NCI-H1105 (cell line): ENCODE measurements around the gene PHKA1.
"Not testable (repeated sequence)": the region's sequence is repeated elsewhere in the genome, so short reads cannot be mapped to it uniquely, and the experiment has no call there.

Experiments
- DNase-seq: peaks from one replicate; lab custom pipeline; 2025; lab: John Stamatoyannopoulos, UW

PHKA1 gene

GRCh38 chrX:72572248-72573157 lies 141.6 kb downstream of the PHKA1 start, which contains the start of gene HDAC8:
HDAC8 (minus strand) TSS chrX:72572843; CDS start chrX:72572761, 82 bp downstream.
- peak; percentile 53 for DNase-seq

- DNase-seq = no peak
Observed at GRCh38 chrX:72569786-72570185, 144.3 kb downstream of the PHKA1 start.

DNA sequence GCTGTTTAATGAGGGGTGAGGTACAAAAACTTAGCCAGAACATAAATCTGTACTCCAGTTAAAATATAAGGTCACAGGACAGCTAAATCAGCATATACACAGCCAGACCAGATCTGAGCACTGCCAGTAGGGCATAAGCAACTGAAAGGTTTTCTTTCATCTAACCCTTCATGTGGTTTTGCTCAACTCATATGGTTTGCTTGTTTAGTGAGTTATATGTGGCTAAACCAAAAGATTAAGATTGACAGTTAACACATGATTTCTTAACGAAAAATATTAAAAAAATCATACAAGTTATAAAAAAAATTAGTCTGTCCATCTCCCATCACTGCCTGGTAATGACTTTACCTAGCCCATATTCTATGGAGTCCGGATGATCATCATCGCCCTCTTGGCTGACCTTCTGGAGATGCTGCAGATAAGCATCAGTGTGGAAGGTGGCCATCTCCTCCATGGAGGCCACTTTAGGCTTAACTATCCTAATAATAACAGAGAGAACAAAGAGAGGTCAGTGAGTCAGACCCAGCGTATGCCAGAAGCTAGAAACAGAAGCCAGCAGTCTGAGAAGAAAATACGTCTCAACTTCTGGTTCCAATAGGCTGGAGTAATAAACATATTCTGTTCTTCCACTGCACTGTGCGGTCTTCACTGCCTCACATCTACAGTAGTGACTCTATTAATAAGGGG lies 145.6 kb downstream of the PHKA1 start:
- DNase-seq = no peak

DNA sequence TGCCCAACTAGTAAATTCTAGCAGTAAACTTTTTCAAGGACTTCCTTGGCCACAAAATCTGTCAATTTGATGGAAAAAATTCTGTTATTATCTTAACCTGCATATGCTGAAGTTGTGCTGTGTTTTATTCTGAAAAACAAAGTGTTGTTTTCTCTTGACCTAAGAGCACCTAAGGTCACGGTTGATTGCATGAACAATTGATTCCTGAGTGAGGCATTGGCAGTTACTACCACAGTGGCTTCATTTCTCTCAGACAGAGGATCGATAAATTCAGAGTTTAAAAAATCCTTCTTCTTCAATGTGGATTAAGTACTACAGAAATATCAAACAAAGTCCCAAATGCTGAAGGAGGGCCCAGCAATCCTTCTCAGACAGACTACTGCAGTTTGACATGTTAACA lies 147.7 kb downstream of the PHKA1 start:
- DNase-seq = no peak

DNA sequence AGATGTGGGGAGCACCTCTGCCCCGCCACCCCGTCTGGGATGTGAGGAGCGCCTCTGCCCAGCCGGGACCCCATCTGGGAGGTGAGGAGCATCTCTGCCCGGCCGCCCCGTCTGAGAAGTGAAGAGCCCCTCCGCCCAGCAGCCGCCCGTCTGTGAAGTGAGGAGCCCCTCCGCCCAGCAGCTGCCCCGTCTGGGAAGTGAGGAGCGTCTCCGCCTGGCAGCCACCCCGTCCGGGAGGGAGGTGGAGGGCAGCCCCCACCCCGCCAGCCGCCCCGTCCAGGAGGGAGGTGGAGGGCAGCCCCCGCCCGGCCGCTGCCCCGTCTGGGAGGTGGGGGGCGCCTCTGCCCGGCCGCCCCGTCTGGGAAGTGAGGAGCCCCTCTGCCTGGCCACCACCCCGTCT lies 154.5 kb downstream of the PHKA1 start:
- not testable (repeated sequence) for DNase-seq

GRCh38 chrX:72554448-72555140 lies 159.5 kb downstream of the PHKA1 start:
- no peak for DNase-seq

GRCh38 chrX:72552443-72552842 lies 161.7 kb downstream of the PHKA1 start:
- not testable (repeated sequence) for DNase-seq

DNA sequence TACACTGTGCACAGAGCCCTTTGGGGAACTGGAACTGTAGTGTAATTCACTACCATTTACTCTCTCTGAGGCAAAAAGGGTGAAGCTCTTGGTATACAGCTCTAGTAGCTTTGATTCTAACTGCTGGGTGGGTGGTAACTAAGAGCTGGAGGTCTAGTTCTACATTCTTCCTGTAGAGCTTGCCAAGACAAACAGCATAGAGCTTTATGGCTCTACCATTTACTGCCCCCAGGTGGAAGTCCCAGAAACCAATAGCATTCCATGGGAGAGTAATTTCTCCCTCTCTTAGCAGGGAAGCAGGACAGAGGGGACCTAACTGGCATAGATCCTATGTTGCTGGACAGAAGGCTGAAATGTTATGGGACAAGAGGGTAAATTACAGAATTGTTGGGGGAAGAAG lies 168.1 kb downstream of the PHKA1 start:
- no peak for DNase-seq

- no peak for DNase-seq
Observed at GRCh38 chrX:72540318-72540717, 173.8 kb downstream of the PHKA1 start.

GRCh38 chrX:72539822-72540221 lies 174.3 kb downstream of the PHKA1 start:
- no peak for DNase-seq

GRCh38 chrX:72536542-72536941 lies 177.6 kb downstream of the PHKA1 start:
- DNase-seq = no peak

DNA sequence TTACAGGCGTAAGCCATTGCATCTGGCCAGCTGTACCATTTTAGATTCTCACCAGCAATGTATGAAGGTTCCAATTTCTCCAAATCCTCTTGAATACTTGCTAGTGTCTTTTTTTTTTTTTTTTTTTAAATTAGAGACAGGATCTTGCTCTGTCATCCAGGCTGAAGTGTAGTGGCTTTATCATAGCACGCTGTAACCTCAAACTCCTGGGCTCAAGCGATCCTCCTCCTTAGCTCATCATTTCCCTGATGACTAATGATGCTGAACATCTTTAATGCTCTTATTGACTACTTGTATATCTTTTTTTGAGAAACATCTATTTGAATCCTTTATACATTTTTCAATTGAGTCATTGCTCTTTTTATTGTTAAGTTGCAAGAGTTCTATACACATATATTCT lies 181.7 kb downstream of the PHKA1 start:
- DNase-seq = no peak
